GM21723 (cell line): ENCODE data around the gene SDHC.
"Not testable (repeated sequence)": the region's sequence is repeated elsewhere in the genome, so short reads cannot be mapped to it uniquely, and the experiment has no call there.

ENCODE experiments used
- ATAC-seq: cut with Tn5 transposase; IDR thresholded peaks from one replicate; pipeline ENCODE4 v1.9.1; 2021; ENCODE audit warnings: mild to moderate bottlenecking, moderate library complexity; ENCODE audit not compliant: unreplicated experiment

SDHC gene

DNA sequence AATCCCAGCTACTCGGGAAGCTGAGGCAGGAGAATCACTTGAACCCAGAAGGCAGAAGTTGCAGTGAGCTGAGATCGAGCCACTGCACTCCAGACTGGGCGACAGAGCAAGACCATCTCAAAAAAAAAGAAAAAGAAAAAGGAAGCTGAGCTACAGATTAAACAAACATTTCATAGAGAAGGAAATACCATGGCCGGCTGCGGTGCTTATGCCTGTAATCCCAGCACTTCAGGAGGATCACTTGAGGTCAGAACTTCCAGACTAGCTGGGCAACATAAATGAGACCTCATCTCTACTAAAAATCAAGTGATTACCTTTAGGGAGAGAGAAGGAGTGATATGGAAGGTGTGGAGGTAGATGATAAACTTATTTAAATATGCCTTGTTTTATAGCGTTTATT, 67.5 kb downstream of the SDHC start:
- ATAC-seq: no peak

DNA sequence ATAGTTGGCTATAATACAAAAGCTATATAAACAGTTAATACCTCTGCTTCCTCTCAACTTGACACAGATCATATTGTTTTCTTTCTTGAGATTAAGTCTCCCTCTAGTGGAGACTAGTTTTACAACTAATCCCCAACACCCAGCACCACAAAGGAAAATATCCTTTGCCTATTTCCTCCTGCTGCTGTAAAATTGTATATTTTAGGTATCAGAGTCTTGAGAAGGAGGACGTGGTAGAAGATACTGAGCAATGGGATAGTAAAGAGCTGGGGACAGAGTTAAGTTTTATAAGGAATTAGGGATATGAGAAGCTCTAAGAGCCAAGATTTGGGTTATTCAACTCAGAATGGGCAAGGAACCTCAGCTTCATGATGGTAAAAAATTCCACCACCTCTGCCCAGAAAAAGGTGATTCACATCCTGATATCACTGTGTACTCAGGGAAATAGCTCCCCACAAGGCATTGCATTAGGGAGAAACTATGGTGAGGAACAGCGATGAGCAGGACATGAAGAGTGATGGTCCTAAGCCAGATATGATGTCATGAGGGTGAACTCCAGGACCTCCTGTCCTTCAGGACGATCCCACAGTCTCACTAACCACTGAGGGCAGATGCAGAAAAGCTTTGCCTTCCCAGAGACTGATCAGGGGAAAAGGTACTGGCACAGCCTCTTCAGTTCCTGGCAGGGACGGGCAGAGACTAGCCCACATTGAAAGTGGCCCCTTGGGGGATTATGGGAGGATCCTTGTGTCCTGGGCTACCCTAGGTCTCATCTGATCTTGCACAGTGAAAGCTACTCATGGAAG, 68.2 kb downstream of the SDHC start:
- peak; percentile 65 for ATAC-seq

DNA sequence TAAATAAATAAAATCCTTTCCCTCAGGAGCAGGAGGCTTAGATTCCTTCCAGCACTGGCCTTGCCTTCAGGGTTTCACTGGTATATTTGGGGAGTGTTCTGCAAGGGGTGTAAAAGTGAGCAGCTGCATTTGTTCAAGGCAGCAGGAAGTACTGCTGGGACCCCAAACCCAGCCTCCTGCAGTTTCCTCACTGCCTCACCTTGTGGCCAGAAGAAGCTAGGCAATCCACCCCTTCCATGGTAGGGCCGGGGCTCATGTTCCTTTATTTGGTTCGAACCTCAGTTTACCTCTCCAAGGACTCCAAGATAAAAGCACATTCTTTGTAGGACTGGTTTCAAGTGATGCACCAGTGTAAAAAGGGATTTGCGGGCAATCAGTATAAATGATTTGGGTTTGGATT, 74.5 kb downstream of the SDHC start:
- ATAC-seq: no peak

DNA sequence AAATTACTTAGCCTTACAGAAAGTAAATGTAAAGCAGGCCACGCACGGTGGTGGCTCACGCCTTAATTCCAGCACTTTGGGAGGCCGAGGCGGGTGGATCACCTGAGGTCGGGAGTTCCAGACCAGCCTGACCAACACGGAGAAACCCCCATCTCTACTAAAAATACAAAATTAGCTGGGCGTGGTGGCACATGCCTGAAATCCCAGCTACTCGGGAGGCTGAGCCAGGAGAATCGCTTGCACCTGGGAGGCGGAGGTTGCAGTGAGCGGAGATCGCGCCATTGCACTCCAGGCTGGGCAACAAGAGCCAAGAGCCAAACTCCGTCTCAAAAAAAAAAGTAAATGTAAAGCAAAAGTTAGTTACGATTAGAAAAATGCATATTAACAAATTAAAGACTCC, 75.0 kb downstream of the SDHC start:
- ATAC-seq: not testable (repeated sequence)

DNA sequence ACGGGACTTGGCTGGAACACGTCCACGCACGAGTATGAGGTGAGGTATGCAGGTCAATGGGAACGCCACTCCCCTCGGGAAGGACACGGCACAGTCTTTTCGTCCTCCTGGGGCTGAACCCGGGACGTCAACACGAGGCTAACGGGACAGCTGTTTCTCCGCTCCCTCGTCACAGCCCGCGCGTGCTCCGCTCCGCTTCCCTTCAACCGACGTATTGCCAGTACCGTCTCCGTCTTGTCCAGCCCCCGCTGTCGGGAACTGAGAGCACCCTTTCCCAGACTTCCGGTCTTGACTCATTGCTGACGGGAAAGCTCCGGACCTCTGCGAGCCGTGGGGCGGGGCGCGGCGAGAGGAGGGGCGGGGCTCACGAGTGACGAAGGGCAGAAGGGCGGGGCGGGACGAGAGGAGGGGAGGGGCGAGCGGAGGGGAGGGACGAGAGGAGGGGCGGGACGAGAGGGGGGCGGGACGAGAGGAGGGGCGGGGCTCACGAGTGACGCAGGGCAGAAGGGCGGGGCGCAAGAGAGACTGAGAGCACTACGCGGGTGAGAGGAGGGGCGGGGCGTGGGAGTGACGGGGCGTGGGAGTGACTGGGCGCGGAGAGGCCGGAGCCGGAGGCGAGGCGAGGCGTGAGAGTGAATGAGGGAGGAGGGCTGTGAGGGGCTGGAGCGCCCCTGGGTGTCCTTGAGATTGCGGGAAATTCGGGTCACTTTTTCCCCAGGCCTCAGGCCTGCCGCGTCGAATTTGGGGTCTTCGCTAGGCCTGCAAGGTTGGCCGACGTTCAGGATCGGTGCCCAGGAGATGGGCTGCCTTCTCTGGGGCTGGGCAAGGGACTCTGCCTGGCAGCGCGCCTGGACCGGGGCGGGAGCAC, 75.7 kb downstream of the SDHC start:
- peak; percentile 79 for ATAC-seq

DNA sequence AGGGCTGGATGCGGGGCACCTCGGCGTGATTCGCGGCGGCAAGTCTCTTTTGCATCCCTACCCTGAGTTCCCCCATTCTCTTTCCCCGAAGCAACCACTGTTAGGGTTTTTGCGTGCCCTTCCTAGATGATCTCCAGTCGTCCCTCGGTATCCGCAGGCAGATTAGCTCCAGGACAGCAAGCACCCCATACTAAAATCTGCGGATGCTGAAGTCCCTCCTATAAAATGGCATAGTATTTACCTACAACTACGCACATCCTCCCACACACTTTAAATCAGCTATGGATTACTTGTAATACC, 76.3 kb downstream of the SDHC start:
- ATAC-seq: peak; percentile 4

DNA sequence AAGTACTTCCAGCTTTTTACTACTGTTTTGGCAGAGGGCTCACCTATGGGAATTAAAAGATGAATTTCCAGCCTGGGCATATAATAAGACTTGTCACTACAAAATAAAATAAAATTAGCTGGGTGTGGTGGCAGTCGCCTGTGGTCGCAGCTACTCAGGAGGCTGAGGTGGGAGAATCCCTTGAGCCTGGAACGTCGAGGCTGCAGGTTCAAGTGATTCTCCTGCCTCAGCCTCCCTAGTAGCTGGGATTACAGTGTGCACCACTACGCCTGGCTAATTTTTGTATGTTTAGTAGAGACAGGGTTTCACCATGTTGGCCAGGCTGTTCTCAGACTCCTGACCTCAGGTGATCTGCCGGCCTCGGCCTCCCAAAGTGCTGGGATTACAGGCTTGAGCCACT, 77.0 kb downstream of the SDHC start:
- not testable (repeated sequence) for ATAC-seq

DNA sequence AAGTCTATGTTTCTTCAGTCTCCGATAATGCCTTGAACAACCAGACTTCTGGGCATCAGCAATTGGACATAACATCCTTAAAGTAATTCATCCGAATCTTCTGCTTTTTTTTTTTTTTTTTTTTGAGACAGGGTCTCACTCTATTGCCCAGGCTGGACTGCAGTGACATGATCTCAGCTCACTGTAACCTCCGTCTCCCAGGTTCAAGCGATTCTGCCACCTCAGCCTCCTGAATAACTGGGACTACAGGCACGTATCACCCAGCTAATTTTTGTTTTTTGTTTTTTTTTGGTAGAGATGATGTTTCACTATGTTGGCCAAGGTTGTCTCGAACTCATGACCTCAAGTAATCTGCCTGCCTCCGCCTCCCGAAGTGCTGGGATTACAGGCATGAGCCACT, 77.4 kb downstream of the SDHC start:
- ATAC-seq: no peak

DNA sequence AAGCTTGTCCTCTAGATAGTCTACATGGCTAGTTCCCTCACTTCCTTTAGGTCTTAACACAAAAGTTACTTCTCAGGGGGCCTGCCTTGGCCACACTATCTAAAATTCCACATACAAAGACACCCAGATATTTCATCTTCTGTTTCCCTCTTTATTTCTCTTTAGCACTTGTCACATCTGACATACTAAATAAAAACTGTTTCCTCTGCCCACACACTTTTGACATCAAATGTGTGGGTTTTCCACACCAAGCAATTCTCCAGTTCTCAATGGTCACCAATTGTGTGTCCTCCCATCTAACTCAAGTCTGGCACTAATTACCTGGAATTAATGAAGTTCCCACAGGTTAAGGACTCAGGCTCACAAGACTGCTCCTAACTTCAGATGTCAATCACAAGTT, 79.0 kb downstream of the SDHC start:
- no peak for ATAC-seq

DNA sequence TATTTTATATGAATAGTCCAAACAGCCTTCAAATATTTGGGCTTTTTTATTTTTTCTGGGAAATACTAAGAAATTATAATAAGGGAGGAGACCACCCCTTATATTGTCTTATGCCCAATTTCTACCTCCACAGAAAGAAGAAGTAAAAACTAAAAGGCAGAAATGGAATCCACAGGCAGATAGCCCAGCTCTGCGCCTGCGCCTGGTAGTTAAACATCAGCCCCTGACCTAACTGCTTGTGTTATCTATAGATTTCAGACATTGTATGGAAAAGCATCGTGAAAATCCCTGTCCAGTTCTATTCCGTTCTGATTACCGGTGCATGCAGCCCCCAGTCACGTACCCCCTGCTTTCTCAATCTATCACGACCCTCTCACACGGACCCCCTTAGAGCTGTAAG, 82.9 kb downstream of the SDHC start:
- not testable (repeated sequence) for ATAC-seq

DNA sequence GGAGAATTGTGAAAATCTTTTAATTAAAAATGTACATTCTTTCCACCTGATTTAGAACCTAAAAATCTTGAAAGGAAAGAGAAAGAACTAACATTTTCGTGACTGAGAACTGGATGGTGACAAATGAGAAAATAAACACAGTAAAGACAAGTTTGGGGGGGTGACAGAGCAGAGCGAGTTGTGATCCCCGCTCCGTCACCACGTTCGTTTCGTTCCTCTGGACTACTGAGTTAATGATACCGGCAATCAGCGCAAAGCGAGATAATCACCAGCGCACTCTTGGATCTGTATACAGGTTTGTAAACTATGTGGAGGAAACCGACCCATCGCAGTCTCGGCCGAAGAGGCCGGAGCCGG, 84.7 kb downstream of the SDHC start:
- no peak for ATAC-seq

DNA sequence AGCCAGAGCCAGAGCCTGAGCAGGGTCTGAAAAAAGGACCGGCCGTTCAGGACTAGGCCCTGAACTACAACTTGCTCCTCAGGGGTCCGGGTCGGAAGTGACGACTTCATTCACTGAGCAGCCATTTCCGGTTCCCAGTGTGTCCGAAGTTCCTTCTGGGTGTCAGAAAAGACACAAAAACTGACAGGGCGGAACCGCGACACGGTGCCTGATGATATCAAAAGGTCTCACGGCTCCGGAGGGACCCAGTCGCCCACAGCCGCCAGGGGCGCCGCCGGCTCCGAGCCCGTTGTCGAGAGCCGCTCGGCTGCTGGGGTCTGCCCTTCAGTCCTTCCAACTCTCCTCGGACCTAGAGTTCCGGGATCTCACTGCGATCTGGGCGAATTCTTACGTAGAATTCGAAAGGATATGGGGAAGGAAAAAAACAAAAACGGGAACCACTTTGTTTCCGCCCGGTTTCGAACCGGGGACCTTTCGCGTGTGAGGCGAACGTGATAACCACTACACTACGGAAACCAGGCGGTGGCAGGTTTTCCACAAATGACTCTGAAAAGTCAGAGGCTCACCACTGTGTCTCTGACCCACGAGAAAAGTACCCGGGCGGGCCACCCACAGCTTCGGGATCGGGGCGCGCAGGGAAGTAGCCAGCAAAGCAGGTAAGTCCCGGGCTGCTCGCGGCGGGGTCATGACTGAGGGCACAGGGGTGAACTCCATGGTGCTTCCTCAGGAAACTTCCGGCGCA, 85.2 kb downstream of the SDHC start:
- peak; percentile 76 for ATAC-seq

DNA sequence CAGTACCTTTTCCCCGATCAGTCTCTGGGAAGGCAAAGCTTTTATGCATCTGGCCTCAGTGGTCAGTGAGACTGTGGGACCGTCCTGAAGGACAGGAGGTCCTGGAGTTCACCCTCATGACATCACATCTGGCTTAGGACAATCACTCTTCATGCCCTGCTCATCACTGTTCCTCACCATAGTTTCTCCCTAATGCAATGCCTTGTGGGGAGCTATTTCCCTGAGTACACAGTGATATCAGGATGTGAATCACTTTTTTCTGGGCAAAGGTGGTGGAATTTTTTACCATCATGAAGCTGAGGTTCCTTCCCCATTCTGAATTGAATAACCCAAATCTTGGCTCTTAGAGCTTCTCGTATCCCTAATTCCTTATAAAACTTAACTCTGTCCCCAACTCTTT, 88.3 kb downstream of the SDHC start:
- no peak for ATAC-seq

DNA sequence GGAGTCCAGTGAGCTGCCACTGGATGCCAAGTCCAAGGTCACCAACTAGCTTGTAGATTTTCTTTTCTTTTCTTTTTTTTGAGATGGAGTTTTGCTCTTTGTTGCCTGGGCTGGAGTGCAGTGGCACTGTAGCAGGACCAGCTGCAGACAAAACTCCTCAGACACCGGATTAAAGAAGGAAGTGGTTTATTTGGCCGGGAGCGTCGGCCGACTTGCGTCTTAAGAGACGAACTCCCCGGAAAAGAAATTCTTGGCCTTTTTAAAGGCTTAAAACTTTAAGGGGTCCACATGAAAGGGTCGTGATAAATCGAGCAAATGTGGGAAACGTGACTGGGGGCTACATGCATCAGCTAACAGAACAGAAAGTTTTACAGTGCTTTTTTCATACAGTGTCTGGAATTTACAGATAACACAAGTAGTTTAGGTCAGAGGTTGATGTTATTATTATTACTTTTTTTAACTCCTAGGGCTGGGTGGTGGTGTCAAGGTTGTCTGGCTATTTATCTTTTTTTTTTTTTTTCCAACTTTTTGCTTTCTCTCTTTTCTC, 89.9 kb downstream of the SDHC start:
- ATAC-seq: no peak

DNA sequence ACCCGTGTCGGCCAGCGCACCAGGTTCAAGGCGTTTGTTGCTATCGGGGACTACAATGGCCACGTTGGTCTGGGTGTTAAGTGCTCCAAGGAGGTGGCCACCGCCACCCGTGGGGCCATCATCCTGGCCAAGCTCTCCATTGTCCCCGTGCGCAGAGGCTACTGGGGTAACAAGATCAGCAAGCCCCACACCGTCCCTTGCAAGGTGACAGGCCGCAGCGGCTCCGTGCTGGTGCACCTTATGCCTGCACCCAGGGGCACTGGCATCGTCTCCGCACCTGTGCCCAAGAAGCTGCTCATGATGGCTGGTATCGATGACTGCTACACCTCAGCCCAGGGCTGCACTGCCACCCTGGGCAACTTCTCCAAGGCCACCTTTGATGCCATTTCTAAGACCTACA, 92.4 kb downstream of the SDHC start:
- not testable (repeated sequence) for ATAC-seq

DNA sequence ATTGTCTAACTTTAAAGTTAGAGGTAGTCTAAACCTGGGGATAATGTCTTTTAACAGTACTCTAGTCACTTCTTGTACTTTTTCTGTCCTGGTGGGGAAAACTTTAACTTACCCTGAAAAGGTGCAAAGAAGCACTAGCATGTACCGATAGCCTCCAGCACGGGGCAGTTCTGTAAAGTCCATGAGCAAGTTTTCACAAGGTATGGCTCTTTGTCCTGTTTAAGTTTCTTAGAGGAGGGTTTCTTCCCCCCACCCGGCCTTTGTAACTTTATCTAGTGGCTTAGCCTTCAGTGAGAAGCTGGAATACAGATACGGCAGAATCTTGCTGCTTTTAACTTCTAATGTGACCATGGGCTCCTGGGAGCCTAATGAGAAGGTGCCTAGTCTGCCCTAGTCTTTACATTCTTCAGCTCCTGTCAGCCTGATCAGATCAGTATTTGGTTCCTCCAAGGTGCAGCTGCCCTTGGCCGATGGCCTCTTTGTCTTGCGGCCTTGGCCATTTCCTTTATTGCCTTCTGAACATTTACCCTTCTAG, 93.3 kb downstream of the SDHC start:
- no peak for ATAC-seq

DNA sequence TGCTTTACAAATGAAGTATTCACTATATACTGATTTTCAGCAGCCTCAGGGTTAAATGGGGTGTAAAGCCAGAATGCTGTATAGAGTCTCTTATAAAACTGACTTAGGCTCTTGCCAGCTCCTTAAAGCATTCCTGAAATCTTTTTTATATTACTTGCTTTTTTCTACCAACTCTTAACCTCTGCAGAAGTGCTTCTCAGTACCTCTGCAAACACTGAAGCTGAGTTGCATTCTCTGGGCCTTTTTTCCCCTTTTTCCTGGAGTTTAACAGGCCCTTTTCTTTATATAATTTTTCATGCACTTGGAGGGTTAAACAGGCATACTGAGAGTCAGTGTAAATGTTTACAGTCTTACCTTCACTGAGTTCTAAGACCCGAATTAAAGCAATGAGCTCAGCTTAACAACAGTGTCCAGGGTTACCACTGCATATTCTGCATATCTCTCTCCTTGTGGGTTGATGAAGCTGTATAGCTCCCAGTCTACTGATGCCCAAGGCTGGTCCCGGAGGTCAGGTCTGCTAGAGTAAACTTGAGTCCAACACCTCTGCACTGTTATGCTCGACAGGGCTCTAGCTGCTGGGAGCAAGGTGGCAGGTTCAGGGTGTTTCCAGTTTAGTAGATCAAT, 94.4 kb downstream of the SDHC start:
- ATAC-seq: no peak

DNA sequence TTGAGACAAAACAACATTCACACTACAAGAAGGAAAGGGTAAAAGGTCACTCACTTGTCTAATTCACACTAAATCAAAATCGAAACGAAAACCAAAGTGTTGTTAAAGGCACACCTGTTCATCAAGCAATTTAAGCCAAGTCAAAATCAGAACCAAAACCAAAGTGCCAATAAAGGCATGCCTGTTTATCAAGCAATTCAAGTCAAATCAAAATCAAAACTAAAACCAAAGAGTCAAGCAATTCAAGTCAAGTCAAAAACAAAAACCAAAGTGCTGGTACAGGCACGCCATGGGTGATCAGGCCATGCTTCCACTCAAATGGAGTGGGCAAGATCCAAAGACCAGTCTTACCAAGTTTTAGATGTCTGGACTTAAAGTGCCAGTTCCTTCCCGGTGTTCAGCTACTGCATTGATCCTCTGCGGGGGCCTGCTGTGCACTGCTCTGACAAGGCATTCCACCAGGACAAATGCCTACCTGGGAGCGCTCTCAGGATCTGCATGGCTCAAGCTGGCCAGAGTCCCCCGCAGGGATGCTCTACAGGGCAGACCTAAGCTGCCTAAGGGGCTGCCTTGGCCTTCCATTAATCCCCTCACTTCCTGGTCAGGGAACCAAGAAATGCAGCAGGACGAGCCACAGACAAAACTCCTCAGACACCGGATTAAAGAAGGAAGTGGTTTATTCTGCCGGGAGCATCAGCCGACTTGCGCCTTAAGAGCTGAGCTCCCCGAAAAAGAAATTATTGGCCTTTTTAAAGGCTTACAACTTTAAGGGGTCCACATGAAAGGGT, 95.9 kb downstream of the SDHC start:
- ATAC-seq: peak; percentile 49

DNA sequence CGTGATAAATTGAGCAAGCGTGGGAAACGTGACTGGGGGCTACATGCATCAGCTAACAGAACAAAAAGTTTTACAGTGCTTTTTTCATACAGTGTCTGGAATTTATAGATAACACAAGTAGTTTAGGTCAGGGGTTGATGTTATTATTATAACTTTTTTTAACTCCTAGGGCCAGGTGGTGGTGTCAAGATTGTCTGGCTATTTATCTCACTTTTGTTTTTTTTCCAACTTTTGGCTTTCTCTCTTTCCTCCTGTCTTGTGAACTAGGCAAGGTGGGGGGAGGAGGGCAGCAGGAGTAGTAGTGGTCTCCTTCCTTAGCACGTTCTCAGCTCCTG, 96.4 kb downstream of the SDHC start:
- ATAC-seq: not testable (repeated sequence)
